ENCODE results near the gene NT5M. TPM values are rescaled to one million over a fixed set of nuclear protein-coding genes. Genes with fewer than 3 reads are reported as not detected.

NT5M gene
- total RNA-seq, 1 experiment from 2014 or later, result 5.5 TPM

DNA sequence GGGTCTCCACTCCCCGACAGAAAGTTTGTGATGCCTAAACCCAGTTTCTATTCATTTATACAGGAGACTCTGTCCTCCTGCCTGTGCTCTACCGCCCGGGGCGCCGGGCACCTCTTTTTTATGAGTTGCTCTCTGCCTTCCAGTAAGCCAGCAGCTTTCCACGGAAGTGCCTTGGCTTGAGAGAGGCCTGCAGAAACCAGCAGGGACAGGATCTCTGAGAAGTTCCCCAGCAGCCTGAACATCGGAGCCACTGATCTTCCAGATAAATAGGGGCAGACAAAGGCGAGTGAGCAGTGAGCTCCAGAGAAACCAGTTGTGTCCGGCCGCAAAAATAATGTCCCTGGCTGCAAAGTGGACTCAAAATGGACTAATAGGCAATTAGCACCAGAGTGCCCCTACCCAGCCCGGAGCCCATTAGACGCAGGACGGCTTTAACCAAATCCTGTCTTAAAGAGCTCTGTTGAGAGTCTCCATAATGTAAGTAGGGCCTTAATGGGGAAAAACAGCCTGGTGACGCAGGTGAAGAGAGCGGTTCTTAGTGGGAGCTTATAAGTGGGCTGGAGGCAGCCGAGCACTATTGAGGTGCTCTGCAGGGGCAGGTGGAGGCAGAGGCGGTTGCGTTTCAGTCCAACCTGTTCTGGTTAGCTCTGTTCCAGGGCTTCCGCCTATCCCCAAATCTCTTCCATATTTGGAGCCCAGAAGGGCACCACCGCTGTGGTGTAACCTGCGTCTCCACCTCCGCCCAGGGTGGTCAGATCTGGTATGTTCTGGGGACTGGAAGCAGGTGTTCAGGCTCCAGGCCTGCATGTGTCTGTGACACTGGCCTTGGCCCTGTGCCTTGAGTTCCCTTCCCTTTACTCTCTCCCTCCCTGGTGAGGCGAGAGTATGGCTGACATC is 74.1 kb downstream of the NT5M start:
- no peak overlapping the region for H3K4me3 Mint-ChIP-seq (ENCODE audit: unreplicated experiment)
- H3K9me3 Mint-ChIP-seq (ENCODE audit: unreplicated experiment), result no peaks in the 10 kb centered on the region
- TF ChIP-seq, protein P1, sequence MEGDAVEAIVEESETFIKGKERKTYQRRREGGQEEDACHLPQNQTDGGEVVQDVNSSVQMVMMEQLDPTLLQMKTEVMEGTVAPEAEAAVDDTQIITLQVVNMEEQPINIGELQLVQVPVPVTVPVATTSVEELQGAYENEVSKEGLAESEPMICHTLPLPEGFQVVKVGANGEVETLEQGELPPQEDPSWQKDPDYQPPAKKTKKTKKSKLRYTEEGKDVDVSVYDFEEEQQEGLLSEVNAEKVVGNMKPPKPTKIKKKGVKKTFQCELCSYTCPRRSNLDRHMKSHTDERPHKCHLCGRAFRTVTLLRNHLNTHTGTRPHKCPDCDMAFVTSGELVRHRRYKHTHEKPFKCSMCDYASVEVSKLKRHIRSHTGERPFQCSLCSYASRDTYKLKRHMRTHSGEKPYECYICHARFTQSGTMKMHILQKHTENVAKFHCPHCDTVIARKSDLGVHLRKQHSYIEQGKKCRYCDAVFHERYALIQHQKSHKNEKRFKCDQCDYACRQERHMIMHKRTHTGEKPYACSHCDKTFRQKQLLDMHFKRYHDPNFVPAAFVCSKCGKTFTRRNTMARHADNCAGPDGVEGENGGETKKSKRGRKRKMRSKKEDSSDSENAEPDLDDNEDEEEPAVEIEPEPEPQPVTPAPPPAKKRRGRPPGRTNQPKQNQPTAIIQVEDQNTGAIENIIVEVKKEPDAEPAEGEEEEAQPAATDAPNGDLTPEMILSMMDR (IDR thresholded peaks at IDR 0.05; ENCODE audit: unreplicated experiment), result no peak
- H3K4me1 Mint-ChIP-seq (ENCODE audit: insufficient read depth, unreplicated experiment), result no peaks in the 10 kb centered on the region
- ChIA-PET CTCF (interaction anchor here (0.6 to 0.8 kb wide), 2 partner anchors 16 to 287 kb away, joined by 3 to 5 read pairs; no protein-coding TSS in a partner anchor), POLR2A (interaction anchor here (0.7 kb wide), 1 partner anchor 191 kb away, joined by 4 read pairs; no protein-coding TSS in a partner anchor)
- intact Hi-C loops (cut with micrococcal nuclease), result no loop called here
- no peaks in the 10 kb centered on the region for H3K36me3 Mint-ChIP-seq (ENCODE audit: insufficient read depth, unreplicated experiment)
- peaks cover 73% of the 10 kb centered on the region for H3K27me3 Mint-ChIP-seq (ENCODE audit: insufficient read depth, unreplicated experiment)
- no peak overlapping the region for H3K27ac Mint-ChIP-seq (ENCODE audit: low read depth, unreplicated experiment)
- DNase-seq (ENCODE audit: unreplicated experiment), result no peak
- no TSS peak for BruUV-seq (replicated peaks)

DNA sequence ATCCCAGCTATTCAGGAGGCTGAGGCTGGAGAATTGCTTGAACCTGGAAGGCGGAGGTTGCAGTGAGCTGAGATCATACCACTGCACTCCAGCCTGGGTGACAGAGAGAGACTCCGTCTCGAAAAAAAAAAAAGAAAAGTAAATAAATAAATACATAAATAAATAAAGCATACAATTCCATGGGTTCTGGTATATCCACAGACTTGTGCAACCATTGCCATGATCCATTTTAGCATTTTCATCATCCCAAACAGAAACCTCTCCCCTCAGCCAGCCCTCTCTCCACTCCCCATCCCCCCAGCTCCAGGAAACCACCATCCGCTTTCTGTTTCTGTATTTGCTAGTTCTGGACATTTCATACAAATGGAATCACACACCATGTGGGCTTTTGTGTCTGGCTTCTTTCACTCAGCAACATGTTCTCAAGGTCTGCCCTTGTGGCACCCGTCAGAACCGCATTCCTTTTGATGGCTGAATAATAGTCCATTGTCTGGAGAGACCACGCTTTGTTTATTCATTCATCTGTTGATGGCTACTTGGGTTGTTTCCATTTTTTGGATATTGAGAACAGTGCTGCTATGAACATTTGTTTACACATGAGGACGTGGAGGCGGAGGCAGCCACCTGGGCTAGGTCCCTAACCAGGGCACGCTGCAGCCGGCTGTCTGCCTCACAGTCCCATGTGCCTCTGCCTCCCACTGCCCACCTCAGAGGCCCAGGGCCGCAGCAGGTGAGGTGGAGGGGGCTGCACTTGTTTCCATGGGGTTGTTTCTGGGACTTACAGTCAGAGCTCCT is 76.2 kb downstream of the NT5M start:
- no peaks in the 10 kb centered on the region for H3K4me1 Mint-ChIP-seq (ENCODE audit: insufficient read depth, unreplicated experiment)
- H3K27me3 Mint-ChIP-seq (ENCODE audit: insufficient read depth, unreplicated experiment), result peaks cover 76% of the 10 kb centered on the region
- CTCF ChIA-PET, result no interaction called here

DNA sequence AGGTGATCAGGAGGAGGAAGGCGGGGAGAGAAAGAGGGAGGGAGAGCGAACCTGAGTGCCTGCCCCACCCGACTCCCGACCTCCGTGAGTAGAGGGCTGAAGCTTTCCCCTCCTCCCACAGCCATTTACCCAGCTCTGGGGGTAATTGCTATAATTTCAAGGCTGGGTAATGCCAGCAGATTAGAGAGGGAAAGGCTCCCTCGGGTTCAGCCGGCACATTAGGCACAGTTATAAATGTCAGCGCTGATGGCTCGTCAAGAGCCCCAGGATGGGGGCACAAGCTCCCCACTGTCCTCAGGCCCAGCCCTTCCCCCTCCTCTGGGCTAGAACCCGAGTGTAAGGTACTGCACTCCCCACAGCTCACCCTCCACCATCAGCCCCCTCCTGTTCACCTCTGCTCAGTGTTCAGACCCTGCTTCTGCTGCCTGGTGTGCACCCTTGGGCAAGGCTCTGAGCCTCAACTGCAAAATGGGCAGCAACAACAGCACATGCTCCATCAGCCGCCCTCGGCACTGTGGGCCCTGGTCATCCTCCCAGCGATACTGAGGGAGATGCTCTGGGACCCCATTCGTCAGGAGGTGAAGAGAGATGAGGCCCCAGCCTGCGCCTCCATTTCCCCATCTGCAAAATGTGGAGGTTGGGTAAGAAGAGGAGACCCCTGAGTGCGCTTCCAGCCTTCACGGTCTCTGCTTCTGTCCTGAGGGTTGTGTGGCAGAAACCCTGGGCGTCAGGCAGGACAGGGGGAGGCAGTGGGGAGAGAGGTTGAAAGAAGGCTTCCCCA is 77.2 kb downstream of the NT5M start:
- POLR2A ChIA-PET, result no interaction called here
- no peak for DNase-seq (ENCODE audit: unreplicated experiment)
- no peaks in the 10 kb centered on the region for H3K9me3 Mint-ChIP-seq (ENCODE audit: unreplicated experiment)
- TF ChIP-seq, protein P1 (IDR thresholded peaks at IDR 0.05; ENCODE audit: unreplicated experiment), result no peak
- CTCF ChIA-PET, result no interaction called here
- no peak overlapping the region for H3K27ac Mint-ChIP-seq (ENCODE audit: low read depth, unreplicated experiment)
- H3K27me3 Mint-ChIP-seq (ENCODE audit: insufficient read depth, unreplicated experiment), result peaks cover 67% of the 10 kb centered on the region
- intact Hi-C loops (cut with micrococcal nuclease), result no loop called here
- H3K4me3 Mint-ChIP-seq (ENCODE audit: unreplicated experiment), result no peak overlapping the region
- H3K4me1 Mint-ChIP-seq (ENCODE audit: insufficient read depth, unreplicated experiment), result no peaks in the 10 kb centered on the region
- no peaks in the 10 kb centered on the region for H3K36me3 Mint-ChIP-seq (ENCODE audit: insufficient read depth, unreplicated experiment)
- no TSS peak for BruUV-seq (replicated peaks)

More for the DNA sequence above, 76.2 kb downstream of the NT5M start:
- TF ChIP-seq, protein P1 (IDR thresholded peaks at IDR 0.05; ENCODE audit: unreplicated experiment), result no peak
- BruUV-seq (replicated peaks), result no TSS peak
- DNase-seq (ENCODE audit: unreplicated experiment), result no peak
- H3K27ac Mint-ChIP-seq (ENCODE audit: low read depth, unreplicated experiment), result no peak overlapping the region
- intact Hi-C loops (cut with micrococcal nuclease), result no loop called here
- POLR2A ChIA-PET, result no interaction called here
- H3K4me3 Mint-ChIP-seq (ENCODE audit: unreplicated experiment), result no peak overlapping the region
- no peaks in the 10 kb centered on the region for H3K36me3 Mint-ChIP-seq (ENCODE audit: insufficient read depth, unreplicated experiment)
- no peaks in the 10 kb centered on the region for H3K9me3 Mint-ChIP-seq (ENCODE audit: unreplicated experiment)

All from MCF 10A (cell line).